ENCODE results near the gene FAM13B. TPM values are rescaled to one million over a fixed set of nuclear protein-coding genes. Genes with fewer than 3 reads are reported as not detected.

Gene FAM13B
- total and polyA plus RNA-seq, 9 of the 15 experiments (the other 6 are each of a cell fraction or from before 2014, with no cell fraction given) = 2.3 to 21.6 (median 14.1) TPM

- ChIA-PET POLR2A (interaction anchor here (1.3 to 1.6 kb wide), 2 partner anchors 11 to 16 kb away, joined by 3 to 4 read pairs; no protein-coding TSS in a partner anchor), CTCF (ENCODE audit: low intra/inter-chr PET ratio) (no interaction called here)
- H3K36me3 ChIP-seq (ENCODE audit: control insufficient read depth, insufficient read depth, low read length) = peaks cover 6% of the 10 kb centered on the region; the same call in 2 of the 3 replicates
- DNase-seq (ENCODE audit: extremely low read depth in 1 of 4, low spot score in 3 of 4) (no peak), ATAC-seq (no peak), FAIRE-seq (no peak)
- H3K9me3 ChIP-seq (replicated peaks; ENCODE audit: control insufficient read depth, insufficient read depth, low read depth, low read length) = no peaks in the 10 kb centered on the region
- no peaks in the 10 kb centered on the region for H3K4me1 ChIP-seq (replicated peaks in 1 of 2; ENCODE audit: control insufficient read depth in 2 of 2, insufficient read depth in 2 of 2, low read length in 2 of 2)
- no peak overlapping the region for H3K4me2 ChIP-seq (ENCODE audit: insufficient read depth, low read length)
- no peaks in the 10 kb centered on the region for H3K9me1 ChIP-seq (ENCODE audit: control insufficient read depth, insufficient read depth, low read length)
- 8% methylated on average over 2 of the region's 3 CpGs for whole genome bisulfite sequencing (ENCODE audit: insufficient coverage, low coverage, missing lambda C conversion rate)
- H3K4me3 ChIP-seq = no peak overlapping the region
- H3K79me2 ChIP-seq (ENCODE audit: control insufficient read depth, insufficient read depth, low read length) = no peaks in the 10 kb centered on the region
- no peaks in the 10 kb centered on the region for H4K20me1 ChIP-seq (replicated peaks; ENCODE audit: control insufficient read depth, insufficient read depth, low read length)
- no peaks in the 10 kb centered on the region for H3K27me3 ChIP-seq (ENCODE audit: control insufficient read depth in 2 of 2, insufficient read depth in 2 of 2, low read length in 2 of 2)
- in situ Hi-C loops (cut with MboI) (no loop called here), intact Hi-C loops (cut with micrococcal nuclease) (no loop called here)
- TF ChIP-seq CAMTA2 (CRISPR knock-in tag; conservative IDR thresholded peaks at IDR 0.05) = no peak
- no peak for TF ChIP-seq ZKSCAN1 (IDR thresholded peaks at IDR 0.05; ENCODE audit: low read depth, low read length)
- no peak for TF ChIP-seq SMARCA4 (IDR thresholded peaks at IDR 0.05)
- no peak for TF ChIP-seq GABPB1 (CRISPR knock-in tag; IDR thresholded peaks at IDR 0.05)
- TF ChIP-seq FOXO4 (CRISPR knock-in tag; IDR thresholded peaks at IDR 0.05) = no peak
- TF ChIP-seq RERE (CRISPR knock-in tag; IDR thresholded peaks at IDR 0.05; ENCODE audit: borderline replicate concordance) = no peak
- TF ChIP-seq NFE2 (IDR thresholded peaks at IDR 0.05; ENCODE audit: low read depth) = no peak
- no peak overlapping the region for H3K27ac ChIP-seq (ENCODE audit: extremely low read depth, low read depth, low read length)
- H3K9ac ChIP-seq (ENCODE audit: insufficient read depth in 1 of 2, low read depth in 2 of 2, low read length in 2 of 2) = no peak overlapping the region
- H2AFZ ChIP-seq (ENCODE audit: low read depth, low read length) = no peak overlapping the region
- no TSS peak for BruUV-seq (replicated peaks)
These were observed 100.1 kb downstream of the FAM13B start for GRCh38 chr5:137932800-137933199.
